T-helper 1 cell treated with Interleukin-12 subunit alpha and Interleukin-12 subunit beta and Interleukin-4 antibody, amounts not matched to agents 30 μg/mL and 1 μg/mL, for 36 hours (primary cell): Measurements from ENCODE around the gene C9orf78.

Experiments
- H3K27ac Mint-ChIP-seq: one replicate; pipeline ENCODE4 v1.8.0; 2021; ENCODE audit warnings: mild to moderate bottlenecking, mixed read lengths
- H3K27me3 Mint-ChIP-seq: one replicate; pipeline ENCODE4 v1.8.0; 2021; ENCODE audit warnings: low read depth, mixed read lengths
- H3K36me3 Mint-ChIP-seq: one replicate; pipeline ENCODE4 v1.8.0; 2021; ENCODE audit warnings: low read depth, mixed read lengths
- H3K4me1 Mint-ChIP-seq: one replicate; pipeline ENCODE4 v1.8.0; 2021; ENCODE audit warnings: low read depth, mixed read lengths
- H3K4me3 Mint-ChIP-seq: one replicate; pipeline ENCODE4 v1.8.0; 2021; ENCODE audit warnings: mild to moderate bottlenecking, moderate library complexity, mixed read lengths
- H3K9me3 Mint-ChIP-seq: one replicate; pipeline ENCODE4 v1.8.0; 2021; ENCODE audit warnings: mixed read lengths

The C9orf78 gene

GRCh38 chr9:129860653-129861446 is 25.8 kb upstream of the C9orf78 start:
- peaks cover 53% of the 10 kb centered on the region for H3K36me3 Mint-ChIP-seq
- no peak overlapping the region for H3K4me3 Mint-ChIP-seq
- peak overlapping the region; percentile 69 for H3K27ac Mint-ChIP-seq
- H3K4me1 Mint-ChIP-seq, result peaks cover 47% of the 10 kb centered on the region
- no peaks in the 10 kb centered on the region for H3K9me3 Mint-ChIP-seq
- no peaks in the 10 kb centered on the region for H3K27me3 Mint-ChIP-seq

DNA sequence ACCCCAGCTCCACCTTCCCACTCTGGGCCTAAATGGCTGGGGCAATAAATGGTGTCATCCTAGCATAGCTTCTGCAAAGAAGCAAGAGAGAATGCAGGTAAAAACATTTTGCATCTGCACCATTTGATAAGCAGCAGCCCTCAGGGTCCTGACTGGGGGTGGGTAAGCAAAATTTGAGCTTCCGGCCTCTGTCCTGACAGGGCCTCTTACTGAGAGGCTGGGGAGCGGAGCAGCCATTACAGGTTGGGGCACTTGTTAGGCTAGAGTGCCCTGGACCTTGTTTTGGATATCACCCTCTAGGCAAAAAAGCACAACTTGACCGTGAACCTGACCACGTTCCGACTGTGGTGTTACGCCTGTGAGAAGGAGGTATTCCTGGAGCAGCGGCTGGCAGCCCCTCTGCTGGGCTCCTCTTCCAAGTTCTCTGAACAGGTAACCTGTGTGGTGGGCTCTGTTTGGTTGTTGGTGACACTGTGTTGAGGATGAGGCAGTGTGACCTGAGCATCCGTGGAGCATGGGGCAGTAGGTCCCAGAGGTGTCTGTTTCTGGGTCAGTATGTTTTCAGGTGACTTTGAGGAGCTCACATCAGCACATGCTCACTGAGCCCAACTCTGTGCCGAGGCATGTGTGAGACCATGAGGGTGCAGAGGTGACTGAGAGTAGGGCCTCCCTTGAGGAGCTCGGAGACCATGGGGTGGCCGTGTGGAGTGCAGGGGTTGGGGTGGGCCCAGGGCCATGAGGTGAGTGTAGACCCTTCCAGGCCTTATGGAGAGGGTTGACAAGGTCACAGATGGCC is 23.3 kb upstream of the C9orf78 start:
- Mint-ChIP-seq H3K27ac (no peak overlapping the region), H3K4me1 (peaks cover 53% of the 10 kb centered on the region)

GRCh38 chr9:129857207-129857606 is 22.1 kb upstream of the C9orf78 start:
- Mint-ChIP-seq H3K9me3 (no peaks in the 10 kb centered on the region), H3K27ac (peak overlapping the region; percentile 71), H3K27me3 (no peaks in the 10 kb centered on the region), H3K36me3 (peaks cover 63% of the 10 kb centered on the region), H3K4me1 (peaks cover 51% of the 10 kb centered on the region), H3K4me3 (no peak overlapping the region)

More for the DNA sequence above, 23.3 kb upstream of the C9orf78 start:
- peaks cover 61% of the 10 kb centered on the region for H3K36me3 Mint-ChIP-seq
- no peaks in the 10 kb centered on the region for H3K27me3 Mint-ChIP-seq
- H3K4me3 Mint-ChIP-seq, result no peak overlapping the region
- no peaks in the 10 kb centered on the region for H3K9me3 Mint-ChIP-seq

DNA sequence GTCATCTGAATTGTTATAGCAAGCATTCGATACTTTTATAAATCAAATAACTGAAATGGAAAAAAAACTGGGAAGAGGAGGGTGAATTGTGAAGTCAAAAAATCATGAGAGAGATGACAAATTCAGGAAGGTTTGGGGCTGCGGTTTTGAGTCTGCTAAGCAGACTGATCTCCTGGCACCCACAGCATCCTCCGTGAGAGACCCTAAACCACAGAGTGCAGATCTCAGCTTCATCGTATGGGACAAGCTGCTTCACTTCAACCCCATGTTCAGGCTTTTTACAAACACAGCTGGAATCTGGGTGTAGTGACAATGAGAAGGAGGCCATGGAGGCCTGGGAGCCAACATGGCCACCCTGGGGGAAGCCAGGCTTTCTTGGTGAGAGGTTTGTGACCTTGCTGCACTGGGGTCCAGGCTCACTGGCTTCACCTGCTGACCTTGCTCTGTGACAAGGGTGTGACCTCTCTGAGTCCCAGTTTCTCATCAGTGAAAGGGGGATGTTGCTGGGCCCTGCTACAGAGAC is 19.6 kb upstream of the C9orf78 start:
- H3K27ac Mint-ChIP-seq, result peak overlapping the region; percentile 74
- peaks cover 69% of the 10 kb centered on the region for H3K36me3 Mint-ChIP-seq
- H3K4me1 Mint-ChIP-seq, result peaks cover 44% of the 10 kb centered on the region
- no peaks in the 10 kb centered on the region for H3K9me3 Mint-ChIP-seq
- H3K4me3 Mint-ChIP-seq, result peak overlapping the region; percentile 27
- no peaks in the 10 kb centered on the region for H3K27me3 Mint-ChIP-seq

GRCh38 chr9:129853614-129854013 is 18.5 kb upstream of the C9orf78 start:
- H3K9me3 Mint-ChIP-seq, result no peaks in the 10 kb centered on the region
- H3K4me1 Mint-ChIP-seq, result peaks cover 43% of the 10 kb centered on the region
- H3K27ac Mint-ChIP-seq, result peak overlapping the region; percentile 55
- H3K36me3 Mint-ChIP-seq, result peaks cover 68% of the 10 kb centered on the region
- H3K4me3 Mint-ChIP-seq, result no peak overlapping the region
- H3K27me3 Mint-ChIP-seq, result no peaks in the 10 kb centered on the region

DNA sequence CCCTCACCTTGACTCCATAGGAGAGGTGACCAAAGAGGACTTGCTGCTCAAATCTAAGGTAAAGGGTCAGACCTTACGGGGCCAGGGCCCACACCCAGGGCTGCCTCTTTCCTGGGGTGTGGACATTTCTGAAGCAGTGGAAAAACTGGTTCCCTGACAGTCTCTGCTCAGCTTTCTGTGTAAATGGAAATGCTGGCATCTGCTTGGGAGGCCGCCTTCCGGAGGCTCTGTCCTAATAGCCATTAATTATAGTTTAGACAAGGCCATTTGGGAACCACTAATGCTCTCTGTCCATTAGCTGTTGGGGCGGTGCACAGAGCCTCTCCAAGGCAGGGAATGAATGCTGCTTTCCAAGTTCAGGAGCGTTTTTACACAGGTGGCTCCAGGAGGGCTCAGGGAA is 17.5 kb upstream of the C9orf78 start:
- H3K4me3 Mint-ChIP-seq, result no peak overlapping the region
- H3K4me1 Mint-ChIP-seq, result peaks cover 43% of the 10 kb centered on the region
- no peaks in the 10 kb centered on the region for H3K9me3 Mint-ChIP-seq
- no peak overlapping the region for H3K27ac Mint-ChIP-seq
- H3K36me3 Mint-ChIP-seq, result peaks cover 65% of the 10 kb centered on the region
- H3K27me3 Mint-ChIP-seq, result no peaks in the 10 kb centered on the region

GRCh38 chr9:129851821-129852220 is 16.7 kb upstream of the C9orf78 start:
- H3K9me3 Mint-ChIP-seq, result no peaks in the 10 kb centered on the region
- no peaks in the 10 kb centered on the region for H3K27me3 Mint-ChIP-seq
- H3K36me3 Mint-ChIP-seq, result peaks cover 58% of the 10 kb centered on the region
- H3K27ac Mint-ChIP-seq, result peak overlapping the region; percentile 49
- H3K4me3 Mint-ChIP-seq, result no peak overlapping the region
- H3K4me1 Mint-ChIP-seq, result peaks cover 38% of the 10 kb centered on the region

DNA sequence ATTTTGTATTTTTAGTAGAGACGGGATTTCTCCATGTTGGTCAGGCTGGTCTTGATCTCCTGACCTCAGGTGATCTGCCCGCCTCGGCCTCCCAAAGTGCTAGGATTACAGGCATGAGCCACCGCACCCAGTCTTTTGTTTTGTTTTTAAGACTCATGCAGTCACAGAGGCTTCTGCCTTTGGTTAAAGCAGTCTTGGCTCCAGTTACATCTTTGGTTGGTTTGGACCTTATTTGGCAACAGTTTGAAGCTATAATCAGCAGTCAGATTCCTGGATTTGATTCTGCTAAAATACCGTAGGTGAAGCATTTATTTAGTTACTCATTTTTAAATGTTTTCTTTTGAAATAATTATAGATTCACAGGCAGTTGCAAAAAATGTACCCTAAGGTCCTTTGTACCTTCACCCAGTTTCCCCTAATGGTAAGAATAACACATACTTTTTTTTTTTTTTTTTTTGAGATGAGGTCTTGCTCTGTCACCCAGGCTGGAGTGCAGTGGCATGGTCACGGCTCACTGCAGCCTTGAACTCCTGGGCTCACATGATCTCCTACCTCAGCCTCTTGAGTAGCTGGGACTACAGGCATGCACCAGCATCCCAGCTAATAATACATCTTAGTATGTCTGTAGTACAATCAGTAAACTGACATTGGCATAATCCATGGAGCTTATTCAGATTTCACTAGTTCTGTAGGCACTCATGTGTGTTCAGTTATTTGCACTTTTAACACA is 15.9 kb upstream of the C9orf78 start:
- H3K4me3 Mint-ChIP-seq, result no peak overlapping the region
- peak overlapping the region; percentile 45 for H3K27ac Mint-ChIP-seq
- H3K9me3 Mint-ChIP-seq, result no peaks in the 10 kb centered on the region
- no peaks in the 10 kb centered on the region for H3K27me3 Mint-ChIP-seq
- peaks cover 52% of the 10 kb centered on the region for H3K36me3 Mint-ChIP-seq
- peaks cover 33% of the 10 kb centered on the region for H3K4me1 Mint-ChIP-seq

DNA sequence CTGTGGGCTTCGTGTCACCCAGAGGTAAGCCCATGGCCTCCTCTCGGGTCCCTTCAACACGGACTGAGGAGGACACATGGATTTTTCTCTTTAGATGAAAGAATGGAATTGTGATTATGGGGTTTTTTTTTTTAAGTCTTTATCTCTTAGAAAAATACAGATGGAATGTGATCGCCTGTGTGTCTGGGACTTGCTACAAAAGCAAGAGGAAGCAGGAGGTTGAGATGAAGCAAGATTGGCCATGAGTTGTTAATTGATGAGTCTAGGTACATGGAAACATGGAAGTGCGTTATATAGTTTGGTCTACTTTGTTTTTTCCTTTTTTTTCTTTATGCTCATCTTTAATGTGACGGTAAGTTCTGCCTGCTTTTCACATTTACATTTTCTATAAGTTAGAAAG is 14.8 kb upstream of the C9orf78 start:
- H3K4me3 Mint-ChIP-seq, result no peak overlapping the region
- peaks cover 48% of the 10 kb centered on the region for H3K36me3 Mint-ChIP-seq
- no peaks in the 10 kb centered on the region for H3K27me3 Mint-ChIP-seq
- no peaks in the 10 kb centered on the region for H3K9me3 Mint-ChIP-seq
- peaks cover 33% of the 10 kb centered on the region for H3K4me1 Mint-ChIP-seq
- no peak overlapping the region for H3K27ac Mint-ChIP-seq

GRCh38 chr9:129848712-129849441 is 13.8 kb upstream of the C9orf78 start:
- Mint-ChIP-seq H3K27me3 (no peaks in the 10 kb centered on the region), H3K27ac (no peak overlapping the region), H3K36me3 (peaks cover 38% of the 10 kb centered on the region), H3K9me3 (no peaks in the 10 kb centered on the region), H3K4me3 (no peak overlapping the region), H3K4me1 (peaks cover 25% of the 10 kb centered on the region)

GRCh38 chr9:129845373-129845772 is 10.3 kb upstream of the C9orf78 start:
- H3K9me3 Mint-ChIP-seq, result no peaks in the 10 kb centered on the region
- H3K27me3 Mint-ChIP-seq, result no peaks in the 10 kb centered on the region
- peaks cover 21% of the 10 kb centered on the region for H3K4me1 Mint-ChIP-seq
- H3K4me3 Mint-ChIP-seq, result peak overlapping the region; percentile 60
- H3K36me3 Mint-ChIP-seq, result peaks cover 17% of the 10 kb centered on the region
- H3K27ac Mint-ChIP-seq, result peak overlapping the region; percentile 90

- Mint-ChIP-seq H3K27me3 (no peaks in the 10 kb centered on the region), H3K27ac (no peak overlapping the region), H3K4me1 (peaks cover 52% of the 10 kb centered on the region), H3K36me3 (peaks cover 29% of the 10 kb centered on the region), H3K9me3 (no peaks in the 10 kb centered on the region), H3K4me3 (no peak overlapping the region)
Observed at GRCh38 chr9:129841071-129841470, 6.0 kb upstream of the C9orf78 start.

- H3K4me3 Mint-ChIP-seq, result peak overlapping the region; percentile 10
- H3K27ac Mint-ChIP-seq, result peak overlapping the region; percentile 31
- H3K9me3 Mint-ChIP-seq, result no peaks in the 10 kb centered on the region
- H3K27me3 Mint-ChIP-seq, result no peaks in the 10 kb centered on the region
- peaks cover 27% of the 10 kb centered on the region for H3K36me3 Mint-ChIP-seq
- H3K4me1 Mint-ChIP-seq, result peaks cover 46% of the 10 kb centered on the region
Observed at GRCh38 chr9:129840034-129840433, 5.0 kb upstream of the C9orf78 start.
